ENCODE data around the gene DEDD2. TPM values are rescaled to one million over a fixed set of nuclear protein-coding genes. Genes with fewer than 3 reads are reported as not detected.

The DEDD2 gene
- polyA plus RNA-seq, 1 of the 3 experiments (the other 2 are of a cell fraction), result 30.2 TPM

GRCh38 chr19:42154471-42155323 is 62.8 kb downstream of the DEDD2 start:
- POLR2A ChIA-PET, result no interaction called here
- TF ChIP-seq NRF1 (IDR thresholded peaks at IDR 0.05; ENCODE audit: low read depth, low read length), result no peak
- TF ChIP-seq SMC3 (IDR thresholded peaks at IDR 0.05; ENCODE audit: low read depth, low read length), result no peak
- TF ChIP-seq USF2 (IDR thresholded peaks at IDR 0.05; ENCODE audit: borderline replicate concordance, low read depth, low read length), result no peak
- TF ChIP-seq, protein P1, sequence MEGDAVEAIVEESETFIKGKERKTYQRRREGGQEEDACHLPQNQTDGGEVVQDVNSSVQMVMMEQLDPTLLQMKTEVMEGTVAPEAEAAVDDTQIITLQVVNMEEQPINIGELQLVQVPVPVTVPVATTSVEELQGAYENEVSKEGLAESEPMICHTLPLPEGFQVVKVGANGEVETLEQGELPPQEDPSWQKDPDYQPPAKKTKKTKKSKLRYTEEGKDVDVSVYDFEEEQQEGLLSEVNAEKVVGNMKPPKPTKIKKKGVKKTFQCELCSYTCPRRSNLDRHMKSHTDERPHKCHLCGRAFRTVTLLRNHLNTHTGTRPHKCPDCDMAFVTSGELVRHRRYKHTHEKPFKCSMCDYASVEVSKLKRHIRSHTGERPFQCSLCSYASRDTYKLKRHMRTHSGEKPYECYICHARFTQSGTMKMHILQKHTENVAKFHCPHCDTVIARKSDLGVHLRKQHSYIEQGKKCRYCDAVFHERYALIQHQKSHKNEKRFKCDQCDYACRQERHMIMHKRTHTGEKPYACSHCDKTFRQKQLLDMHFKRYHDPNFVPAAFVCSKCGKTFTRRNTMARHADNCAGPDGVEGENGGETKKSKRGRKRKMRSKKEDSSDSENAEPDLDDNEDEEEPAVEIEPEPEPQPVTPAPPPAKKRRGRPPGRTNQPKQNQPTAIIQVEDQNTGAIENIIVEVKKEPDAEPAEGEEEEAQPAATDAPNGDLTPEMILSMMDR (IDR thresholded peaks at IDR 0.05), result no peak
- no peak for TF ChIP-seq SIN3A (IDR thresholded peaks at IDR 0.05; ENCODE audit: borderline replicate concordance, low read depth, low read length)
- no peak for TF ChIP-seq NFIC (IDR thresholded peaks at IDR 0.05; ENCODE audit: borderline replicate concordance)
- no peak for TF ChIP-seq MAX (IDR thresholded peaks at IDR 0.05; ENCODE audit: low read depth)
- TF ChIP-seq EZH2phosphoT487 (IDR thresholded peaks at IDR 0.05; ENCODE audit: borderline replicate concordance, low read depth), result no peak
- no peak for TF ChIP-seq FOSL2 (IDR thresholded peaks at IDR 0.05; ENCODE audit: borderline replicate concordance, low read depth)
- peaks cover 38% of the 10 kb centered on the region for H3K27me3 ChIP-seq (ENCODE audit: insufficient read depth)

GRCh38 chr19:42153672-42154433 is 63.6 kb downstream of the DEDD2 start:
- ChIA-PET CTCF (interaction anchor here (0.8 kb wide), 1 partner anchor 15 kb away, joined by 3 read pairs; no protein-coding TSS in a partner anchor), POLR2A (no interaction called here)
- Histone ChIP-seq H3K36me3 (replicated peaks in 1 of 2; ENCODE audit: control insufficient read depth in 1 of 2, insufficient read depth in 2 of 2, low read length in 1 of 2) (no peaks in the 10 kb centered on the region), H3K9me2 (no peaks in the 10 kb centered on the region), H3K4me3 (ENCODE audit: low read depth in 2 of 2, low read length in 1 of 2) (no peak overlapping the region), H3K4me2 (no peak overlapping the region), H2AFZ (ENCODE audit: low read depth) (no peak overlapping the region), H3F3A (replicated peaks; ENCODE audit: insufficient read depth) (no peaks in the 10 kb centered on the region), H3K27ac (ENCODE audit: low read depth in 2 of 2, low read length in 1 of 2) (no peak overlapping the region), H4K20me1 (ENCODE audit: insufficient read depth) (no peaks in the 10 kb centered on the region), H3K79me2 (ENCODE audit: insufficient read depth) (no peaks in the 10 kb centered on the region), H3K9ac (no peak overlapping the region), H3K4me1 (ENCODE audit: control insufficient read depth in 1 of 2, insufficient read depth in 2 of 2, low read depth in 1 of 2, low read length in 1 of 2) (peaks cover 0 to 16% of the 10 kb centered on the region in 2 experiments; a peak in 1 of 4 replicates), H3K9me3 (no peaks in the 10 kb centered on the region), H3K27me3 (ENCODE audit: insufficient read depth) (peaks cover 36% of the 10 kb centered on the region)
- WGBS (ENCODE audit: low lambda C conversion rate), result 35% methylated on average over 19 of the region's 20 CpGs
- peak; percentile 77 for DNase-seq
- TF ChIP-seq JUND (IDR thresholded peaks at IDR 0.05) (no peak), NFIC (IDR thresholded peaks at IDR 0.05; ENCODE audit: borderline replicate concordance) (no peak), MXI1 (IDR thresholded peaks at IDR 0.05; ENCODE audit: low read depth, low read length) (no peak), FOSL2 (IDR thresholded peaks at IDR 0.05; ENCODE audit: borderline replicate concordance, low read depth) (no peak), TAF1 (IDR thresholded peaks at IDR 0.05; ENCODE audit: borderline replicate concordance, low read depth, low read length) (no peak)

More at GRCh38 chr19:42154471-42155323, 62.8 kb downstream of the DEDD2 start:
- H4K20me1 ChIP-seq (ENCODE audit: insufficient read depth), result no peaks in the 10 kb centered on the region
- no peaks in the 10 kb centered on the region for H3K9me3 ChIP-seq
- no peaks in the 10 kb centered on the region for H3F3A ChIP-seq (replicated peaks; ENCODE audit: insufficient read depth)
- H3K9ac ChIP-seq, result no peak overlapping the region
- no peaks in the 10 kb centered on the region for H3K9me2 ChIP-seq
- H3K4me3 ChIP-seq (ENCODE audit: low read depth in 2 of 2, low read length in 1 of 2), result no peak overlapping the region
- H3K79me2 ChIP-seq (ENCODE audit: insufficient read depth), result no peaks in the 10 kb centered on the region
- H3K27ac ChIP-seq (ENCODE audit: low read depth in 2 of 2, low read length in 1 of 2), result no peak overlapping the region
- CTCF ChIA-PET, result interaction anchor here (1.1 to 2.8 kb wide), 2 partner anchors 23 to 47 kb away, joined by 3 to 10 read pairs; no protein-coding TSS in a partner anchor
- H3K4me2 ChIP-seq, result no peak overlapping the region
- no peak overlapping the region for H2AFZ ChIP-seq (ENCODE audit: low read depth)
- 73% methylated on average over 15 of the region's 15 CpGs for WGBS (ENCODE audit: low lambda C conversion rate)
- peaks cover 0 to 16% of the 10 kb centered on the region in 2 experiments; a peak in 1 of 4 replicates for H3K4me1 ChIP-seq (ENCODE audit: control insufficient read depth in 1 of 2, insufficient read depth in 2 of 2, low read depth in 1 of 2, low read length in 1 of 2)
- no peaks in the 10 kb centered on the region for H3K36me3 ChIP-seq (replicated peaks in 1 of 2; ENCODE audit: control insufficient read depth in 1 of 2, insufficient read depth in 2 of 2, low read length in 1 of 2)
- DNase-seq, result peak; percentile 41
